Measurements from ENCODE around the gene ZNF740.

DNA sequence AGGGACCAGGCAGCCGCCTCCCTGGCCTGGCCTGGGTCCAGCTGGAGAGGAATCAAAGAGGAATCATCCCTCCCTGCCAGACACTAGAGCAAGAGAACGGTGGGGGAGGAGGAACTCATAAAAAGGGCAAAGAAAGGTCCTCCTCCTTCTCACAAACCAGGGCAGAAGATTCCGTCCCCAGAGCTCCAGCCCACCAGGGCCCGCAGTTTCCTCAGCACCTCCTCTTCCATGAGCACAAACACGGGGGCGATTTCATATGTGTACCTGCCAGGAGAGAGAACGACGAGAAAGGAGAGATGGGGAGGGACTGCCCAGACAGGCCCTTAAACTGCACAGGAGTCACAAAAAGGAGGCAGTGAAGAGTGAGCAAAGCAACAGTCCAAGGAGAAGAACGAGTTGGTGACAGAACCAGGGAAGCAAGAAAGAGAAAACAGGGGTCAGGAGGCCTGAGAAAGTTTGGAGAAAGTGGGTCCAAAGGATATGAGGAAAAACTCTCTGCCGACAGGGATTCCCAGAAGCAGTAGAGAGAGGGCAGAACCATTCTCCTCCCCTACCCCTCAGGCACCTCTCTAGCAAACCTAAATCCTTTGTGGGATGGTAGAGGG is 8.7 kb upstream of the ZNF740 start:
- TF ChIP-seq CTCF (conservative IDR thresholded peaks at IDR 0.05) (no peak), EZH2 (IDR thresholded peaks at IDR 0.05; ENCODE audit: low read depth) (no peak)

All from PC-9 (cell line).